NOMO-1 treated with dmso at 0.1 percent for 144 hours (cell line): ENCODE data around the gene TAF11L13.
A peak's percentile ranks its signal among the peaks of the same experiment; 100 is the strongest.
"Not testable (repeated sequence)": the region's sequence is repeated elsewhere in the genome, so short reads cannot be mapped to it uniquely, and the experiment has no call there.

ENCODE experiments used
- DNase-seq: peaks from one replicate; lab custom pipeline; 2025; ENCODE audit not compliant: unreplicated experiment; lab: John Stamatoyannopoulos, UW

Gene TAF11L13

GRCh38 chr5:17631788-17632187 is at the start of gene TAF11L13:
TSS of gene TAF11L13 (plus strand) at chr5:17632088.
- not testable (repeated sequence) for DNase-seq

- not testable (repeated sequence) for DNase-seq
Observed at GRCh38 chr5:17585658-17586057, 46.2 kb upstream of the TAF11L13 start, which contains the start of gene TAF11L7. TSS of gene TAF11L7 (minus strand) at chr5:17585758.

- DNase-seq = not testable (repeated sequence)
Observed at GRCh38 chr5:17590860-17591259, 41.0 kb upstream of the TAF11L13 start, which contains the start of gene TAF11L8. TSS of gene TAF11L8 (minus strand) at chr5:17590960.

DNA sequence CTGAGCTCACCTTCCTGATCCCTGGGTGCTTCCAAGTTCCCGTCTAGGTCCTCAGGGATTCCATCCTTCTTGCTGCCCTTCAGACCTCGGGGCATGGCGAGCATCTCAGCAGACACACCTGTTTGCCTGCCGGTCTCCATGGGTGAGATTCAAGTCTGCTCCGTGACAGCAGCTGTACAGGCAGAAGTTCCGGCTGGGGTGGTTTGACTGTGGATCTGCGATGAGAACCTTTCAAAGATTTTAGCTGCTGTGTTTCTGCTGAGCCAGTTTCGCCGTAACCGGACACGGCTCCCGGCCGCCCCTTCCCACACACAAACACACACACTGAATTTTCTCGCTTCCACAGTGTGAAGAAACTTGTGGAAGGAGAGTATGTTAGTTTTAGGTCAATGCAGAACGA is 37.6 kb upstream of the TAF11L13 start, which contains the start of gene TAF11L9:
Gene TAF11L9 (minus strand): TSS at position 140 of the 400 bp plus-strand sequence.
- not testable (repeated sequence) for DNase-seq

GRCh38 chr5:17597728-17598127 is 34.2 kb upstream of the TAF11L13 start, which contains the start of gene TAF11L10:
TSS of gene TAF11L10 (minus strand) at chr5:17597828.
- not testable (repeated sequence) for DNase-seq

DNA sequence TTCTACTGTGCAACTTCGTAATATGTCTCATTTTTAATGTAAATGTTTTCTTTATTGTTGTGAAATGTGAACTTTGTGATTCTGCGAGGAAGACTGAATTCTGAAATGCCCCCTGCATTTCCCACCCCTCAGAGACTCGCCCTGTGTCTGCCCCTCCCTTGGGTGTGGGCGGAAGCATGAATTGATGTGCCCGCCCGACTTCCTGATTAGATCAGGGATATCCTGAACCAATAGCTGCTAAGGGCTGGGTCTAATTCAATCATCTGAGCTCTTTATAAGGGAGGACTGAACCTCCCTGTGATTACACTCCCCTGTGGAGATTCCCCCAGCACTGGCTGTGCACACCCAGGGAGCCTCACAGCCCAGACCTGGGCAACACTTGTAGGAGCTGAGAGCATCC is 28.0 kb upstream of the TAF11L13 start, which contains the start of gene TAF11L11:
Gene TAF11L11 (plus strand): TSS at position 304 of the 400 bp plus-strand sequence.
- DNase-seq = not testable (repeated sequence)

DNA sequence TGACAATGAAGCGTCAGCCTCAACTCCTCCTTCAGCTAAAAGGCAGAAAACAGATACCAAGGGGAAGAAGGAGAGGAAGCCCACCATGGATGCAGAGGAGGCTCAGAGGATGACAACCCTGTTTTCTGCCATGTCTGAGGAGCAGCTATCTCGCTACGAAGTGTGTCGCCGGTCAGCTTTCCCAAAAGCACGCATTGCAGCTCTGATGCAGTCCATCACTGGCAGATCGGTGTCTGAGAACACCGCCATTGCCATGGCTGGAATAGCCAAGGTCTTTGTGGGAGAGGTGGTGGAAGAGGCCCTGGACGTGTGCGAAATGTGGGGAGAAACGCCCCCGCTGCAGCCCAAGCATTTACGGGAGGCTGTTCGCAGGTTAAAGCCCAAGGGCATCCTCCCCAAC is 26.9 kb upstream of the TAF11L13 start:
- no peak for DNase-seq

GRCh38 chr5:17607461-17607860 is 24.4 kb upstream of the TAF11L13 start:
- not testable (repeated sequence) for DNase-seq

DNA sequence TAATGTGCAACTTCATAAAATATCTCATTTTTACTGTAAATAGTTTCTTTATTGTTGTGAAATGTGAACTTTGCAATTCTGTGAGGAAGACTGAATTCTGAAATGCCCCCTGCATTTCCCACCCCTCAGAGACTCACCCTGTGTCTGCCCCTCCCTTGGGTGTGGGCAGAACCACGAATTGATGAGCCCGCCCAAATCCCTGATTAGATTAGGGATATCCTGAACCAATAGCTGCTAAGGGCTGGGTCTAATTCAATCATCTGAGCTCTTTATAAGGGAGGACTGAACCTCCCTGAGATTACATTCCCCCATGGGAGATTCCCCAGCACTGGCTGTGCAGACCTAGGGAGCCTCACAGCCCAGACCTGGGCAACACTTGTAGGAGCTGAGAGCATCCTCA is 21.8 kb upstream of the TAF11L13 start, which contains the start of gene TAF11L12:
Gene TAF11L12 (plus strand): TSS at position 301 of the 400 bp plus-strand sequence.
- DNase-seq = not testable (repeated sequence)

GRCh38 chr5:17614872-17615605 is 16.8 kb upstream of the TAF11L13 start:
- no peak for DNase-seq

DNA sequence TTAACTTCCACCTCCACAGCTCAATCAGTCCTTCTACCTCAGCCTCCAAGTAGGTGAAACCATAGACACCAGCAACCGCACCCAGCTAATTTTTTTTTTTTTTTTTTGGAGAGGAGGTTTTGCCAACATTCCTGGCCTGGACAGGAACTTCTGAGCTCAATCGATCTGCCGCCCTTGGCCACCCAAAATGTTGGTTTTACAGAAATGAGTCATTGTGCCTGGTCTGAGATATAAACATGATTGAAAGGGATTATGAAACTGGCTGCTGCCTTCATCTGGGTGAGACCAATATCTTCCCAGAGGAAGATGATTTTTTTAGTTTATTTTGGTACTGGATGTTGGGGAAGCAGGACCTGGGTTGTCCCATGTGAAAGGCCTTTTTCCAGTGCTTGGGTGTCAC is 12.5 kb upstream of the TAF11L13 start:
- no peak for DNase-seq

GRCh38 chr5:17620627-17621026 is 11.3 kb upstream of the TAF11L13 start:
- DNase-seq = no peak

DNA sequence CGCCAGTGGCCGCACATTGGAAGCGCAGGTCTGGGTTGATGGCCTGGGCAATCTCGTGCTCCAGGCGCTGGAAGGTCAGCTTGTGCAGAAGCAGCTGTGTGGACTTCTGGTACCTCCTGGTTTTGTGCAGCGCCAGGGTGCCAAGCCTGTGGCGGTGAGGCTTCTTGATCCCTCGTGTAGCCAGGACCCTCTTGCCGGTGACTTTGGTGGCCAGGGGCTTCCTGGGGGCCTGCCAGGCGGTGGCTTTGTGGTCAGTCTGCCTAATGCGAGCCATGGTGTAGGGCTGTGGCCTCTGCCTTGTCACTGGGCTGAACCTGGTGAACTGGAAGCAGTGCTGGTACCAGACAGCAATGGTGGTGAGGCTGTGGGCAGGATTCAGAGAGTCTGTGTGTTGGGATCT is 6.2 kb upstream of the TAF11L13 start:
- DNase-seq = no peak

GRCh38 chr5:17634160-17634559 is 2.3 kb downstream of the TAF11L13 start, which contains the start of gene TAF11L14:
TSS of gene TAF11L14 (plus strand) at chr5:17634460.
- no peak for DNase-seq

GRCh38 chr5:17649232-17649631 is 17.3 kb downstream of the TAF11L13 start:
- not testable (repeated sequence) for DNase-seq

- not testable (repeated sequence) for DNase-seq
Observed at GRCh38 chr5:17655201-17655759, 23.4 kb downstream of the TAF11L13 start.

- no peak for DNase-seq
Observed at GRCh38 chr5:17655921-17656320, 24.0 kb downstream of the TAF11L13 start.

DNA sequence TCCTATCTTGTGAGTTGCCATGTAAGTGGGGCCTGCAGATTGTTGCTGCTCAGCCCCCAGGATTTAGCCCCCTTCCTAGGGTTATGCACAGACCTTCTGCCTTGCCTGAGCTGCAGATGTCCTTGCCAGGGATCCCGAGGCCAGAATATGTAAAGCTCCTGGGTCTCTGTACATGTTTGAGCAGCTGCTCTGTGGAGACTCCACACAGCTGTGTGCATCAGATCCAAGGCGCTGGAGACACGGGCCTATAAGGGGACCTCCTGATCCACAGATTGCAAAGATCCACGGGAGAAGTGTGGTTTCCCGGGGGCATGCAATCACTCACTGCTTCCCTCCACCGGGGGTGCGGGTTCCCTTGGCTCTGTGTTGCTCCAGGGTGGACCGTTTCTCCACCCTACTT is 31.3 kb downstream of the TAF11L13 start:
- DNase-seq = no peak

GRCh38 chr5:17665836-17666235 is 33.9 kb downstream of the TAF11L13 start:
- DNase-seq = peak; percentile 75

- DNase-seq = peak; percentile 43
Observed at GRCh38 chr5:17666726-17667235, 34.9 kb downstream of the TAF11L13 start.

DNA sequence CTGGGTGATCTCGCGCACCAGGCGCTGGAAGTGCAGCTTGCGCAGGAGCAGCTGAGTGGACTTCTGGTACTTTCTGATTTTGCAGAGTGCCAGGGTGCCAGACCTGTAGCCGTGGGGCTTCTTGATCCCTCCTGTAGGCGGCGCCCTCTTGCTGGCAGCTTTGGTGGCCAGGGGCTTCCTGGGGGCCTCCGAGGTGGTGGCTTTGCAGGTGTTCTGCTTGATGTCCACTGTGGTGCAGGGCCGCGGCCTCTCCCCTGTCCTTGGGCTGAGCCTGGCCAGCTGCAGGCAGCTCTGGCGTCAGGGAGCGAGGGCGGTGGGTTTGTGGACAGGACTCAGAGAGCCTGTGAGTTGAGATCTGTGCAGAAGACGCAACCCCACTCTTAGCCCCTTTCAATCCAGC is 38.5 kb downstream of the TAF11L13 start:
- DNase-seq = no peak
